Measurements from ENCODE around the gene SPAG9. TPM values are rescaled to one million over a fixed set of nuclear protein-coding genes. Genes with fewer than 3 reads are reported as not detected.
A peak's percentile ranks its signal among the peaks of the same experiment; 100 is the strongest.

The SPAG9 gene
- total and polyA plus RNA-seq, 7 donors: 21.6 to 79.9 (median 74.3) TPM

GRCh38 chr17:51000835-51001638 is 119.6 kb downstream of the SPAG9 start:
- intact Hi-C loops (cut with DNase I): loop anchor here (5.0 kb wide), 1 partner anchor 46 kb away; no protein-coding TSS in a partner anchor
- Histone ChIP-seq H3K4me3 (no peak overlapping the region), H3K36me3 (peaks cover 7 to 73% (median 29%) of the 10 kb centered on the region in 4 donors), H3K27me3 (no peaks in the 10 kb centered on the region), H3K4me1 (peaks cover 0 to 4% (median 0%) of the 10 kb centered on the region in 4 donors), H3K9me3 (no peaks in the 10 kb centered on the region), H3K27ac (no peak overlapping the region)
- 93 to 100% methylated on average over 1 of the region's 1 CpG for WGBS, 2 donors
- TF ChIP-seq POLR2AphosphoS5 (IDR thresholded peaks at IDR 0.05) (peak in 1 of 4 donors; percentile 45), CTCF (IDR thresholded peaks at IDR 0.05) (peak; percentile 32 to 56 (median 47)), POLR2A (IDR thresholded peaks at IDR 0.05) (no peak), EP300 (IDR thresholded peaks at IDR 0.05) (no peak)
- no peak for DNase-seq

- Histone ChIP-seq H3K36me3 (peaks cover 12 to 97% (median 51%) of the 10 kb centered on the region in 4 donors), H3K27ac (no peak overlapping the region), H3K27me3 (no peaks in the 10 kb centered on the region), H3K4me3 (no peak overlapping the region), H3K9me3 (no peaks in the 10 kb centered on the region), H3K4me1 (no peaks in the 10 kb centered on the region)
- intact Hi-C loops (cut with DNase I): no loop called here
- DNase-seq: no peak
- 98% methylated on average over 2 of the region's 2 CpGs for WGBS, 2 donors
- no peak for TF ChIP-seq POLR2A (IDR thresholded peaks at IDR 0.05)
- TF ChIP-seq EP300 (IDR thresholded peaks at IDR 0.05): no peak
- no peak for TF ChIP-seq POLR2AphosphoS5 (IDR thresholded peaks at IDR 0.05)
- TF ChIP-seq CTCF (IDR thresholded peaks at IDR 0.05): no peak
These were observed 125.0 kb downstream of the SPAG9 start for GRCh38 chr17:50995668-50996067.

- 89 to 90% methylated on average over 2 of the region's 2 CpGs for WGBS, 2 donors
- TF ChIP-seq EP300 (IDR thresholded peaks at IDR 0.05) (no peak), CTCF (IDR thresholded peaks at IDR 0.05) (no peak), POLR2AphosphoS5 (IDR thresholded peaks at IDR 0.05) (no peak), POLR2A (IDR thresholded peaks at IDR 0.05) (no peak)
- H3K4me3 ChIP-seq: no peak overlapping the region
- no peaks in the 10 kb centered on the region for H3K27me3 ChIP-seq
- no peak overlapping the region for H3K27ac ChIP-seq
- no peaks in the 10 kb centered on the region for H3K4me1 ChIP-seq
- H3K9me3 ChIP-seq: no peaks in the 10 kb centered on the region
- intact Hi-C loops (cut with DNase I): no loop called here
- H3K36me3 ChIP-seq: peaks cover 12 to 100% (median 62%) of the 10 kb centered on the region in 4 donors
- DNase-seq: no peak
These were observed 127.1 kb downstream of the SPAG9 start for GRCh38 chr17:50993544-50993943.

GRCh38 chr17:50989149-50989548 is 131.5 kb downstream of the SPAG9 start:
- no peaks in the 10 kb centered on the region for H3K9me3 ChIP-seq
- H3K36me3 ChIP-seq: peaks cover 13 to 100% (median 44%) of the 10 kb centered on the region in 4 donors
- no peak for TF ChIP-seq POLR2A (IDR thresholded peaks at IDR 0.05)
- no peak for TF ChIP-seq CTCF (IDR thresholded peaks at IDR 0.05)
- H3K4me1 ChIP-seq: no peaks in the 10 kb centered on the region
- no peak overlapping the region for H3K27ac ChIP-seq
- DNase-seq: no peak
- H3K4me3 ChIP-seq: no peak overlapping the region
- intact Hi-C loops (cut with DNase I): no loop called here
- 82 to 92% methylated on average over 3 of the region's 3 CpGs for WGBS, 2 donors
- no peaks in the 10 kb centered on the region for H3K27me3 ChIP-seq

Measured in sigmoid colon (tissue), 7 donors.